NCI-H2227 (cell line): ENCODE data around the gene AKAP13.

Source experiments
- DNase-seq: peaks from one replicate; lab custom pipeline; 2025; ENCODE audit not compliant: unreplicated experiment; lab: John Stamatoyannopoulos, UW

AKAP13 gene

GRCh38 chr15:85760531-85761371 lies 380.3 kb downstream of the AKAP13 start:
- DNase-seq: no peak

- no peak for DNase-seq
Measured at GRCh38 chr15:85761635-85762034, 381.2 kb downstream of the AKAP13 start.

- no peak for DNase-seq
Measured at GRCh38 chr15:85762039-85762755, 381.8 kb downstream of the AKAP13 start.

GRCh38 chr15:85762756-85763127 lies 382.3 kb downstream of the AKAP13 start:
- no peak for DNase-seq

- no peak for DNase-seq
Measured at GRCh38 chr15:85763157-85763556, 382.8 kb downstream of the AKAP13 start.

- no peak for DNase-seq
Measured at GRCh38 chr15:85763673-85764633, 383.6 kb downstream of the AKAP13 start.

- no peak for DNase-seq
Measured at GRCh38 chr15:85764649-85765277, 384.4 kb downstream of the AKAP13 start.

- DNase-seq: no peak
Measured at GRCh38 chr15:85766001-85766831, 385.8 kb downstream of the AKAP13 start.

- no peak for DNase-seq
Measured at GRCh38 chr15:85767785-85768529, 387.6 kb downstream of the AKAP13 start.

- no peak for DNase-seq
Measured at GRCh38 chr15:85768595-85769168, 388.3 kb downstream of the AKAP13 start.

- DNase-seq: no peak
Measured at GRCh38 chr15:85769182-85769900, 388.9 kb downstream of the AKAP13 start.

- no peak for DNase-seq
Measured at GRCh38 chr15:85770096-85771041, 390.0 kb downstream of the AKAP13 start.

GRCh38 chr15:85771271-85771670 lies 390.9 kb downstream of the AKAP13 start:
- DNase-seq: no peak

- no peak for DNase-seq
Measured at GRCh38 chr15:85771781-85772445, 391.5 kb downstream of the AKAP13 start.

GRCh38 chr15:85772668-85773067 lies 392.3 kb downstream of the AKAP13 start:
- no peak for DNase-seq

- DNase-seq: no peak
Measured at GRCh38 chr15:85773249-85773648, 392.8 kb downstream of the AKAP13 start.

- DNase-seq: no peak
Measured at GRCh38 chr15:85773970-85774369, 393.6 kb downstream of the AKAP13 start.
